HG02642 (cell line): ENCODE results near the gene ADGRD1.

Experiments
- ATAC-seq: cut with Tn5 transposase; IDR thresholded peaks from one replicate; pipeline ENCODE4 v1.9.1; 2021; ENCODE audit warnings: mild to moderate bottlenecking; ENCODE audit not compliant: unreplicated experiment, poor library complexity

Gene ADGRD1

DNA sequence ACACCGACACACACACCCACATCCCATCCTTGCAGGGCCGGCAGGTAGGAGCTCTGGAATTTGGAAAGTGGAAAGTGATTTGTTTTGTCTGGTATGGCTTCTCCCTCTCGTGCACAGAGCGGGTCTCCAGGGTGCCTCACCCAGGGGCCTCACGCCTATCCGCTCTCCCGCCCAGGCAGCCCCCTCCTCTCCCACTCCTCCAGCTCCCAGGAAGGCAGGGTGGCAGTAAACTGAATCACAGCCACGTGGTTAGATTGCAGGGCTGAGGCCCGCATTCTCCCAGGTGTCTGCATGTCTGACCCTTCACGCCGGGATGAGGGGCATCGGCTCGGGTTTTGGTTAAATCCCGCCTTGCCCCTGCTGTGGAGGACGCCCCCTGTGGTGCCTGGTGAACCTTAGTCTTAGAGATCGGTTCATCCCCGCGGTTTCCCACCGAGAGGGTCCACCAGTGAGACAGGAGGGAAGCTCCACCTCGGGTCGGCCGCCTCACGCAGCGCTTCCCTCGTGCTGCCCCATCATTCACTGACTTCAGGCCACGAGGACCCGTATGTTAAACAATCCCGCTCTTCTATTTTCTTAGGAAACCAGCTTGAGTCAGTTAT lies 64.4 kb downstream of the ADGRD1 start:
- no peak for ATAC-seq

DNA sequence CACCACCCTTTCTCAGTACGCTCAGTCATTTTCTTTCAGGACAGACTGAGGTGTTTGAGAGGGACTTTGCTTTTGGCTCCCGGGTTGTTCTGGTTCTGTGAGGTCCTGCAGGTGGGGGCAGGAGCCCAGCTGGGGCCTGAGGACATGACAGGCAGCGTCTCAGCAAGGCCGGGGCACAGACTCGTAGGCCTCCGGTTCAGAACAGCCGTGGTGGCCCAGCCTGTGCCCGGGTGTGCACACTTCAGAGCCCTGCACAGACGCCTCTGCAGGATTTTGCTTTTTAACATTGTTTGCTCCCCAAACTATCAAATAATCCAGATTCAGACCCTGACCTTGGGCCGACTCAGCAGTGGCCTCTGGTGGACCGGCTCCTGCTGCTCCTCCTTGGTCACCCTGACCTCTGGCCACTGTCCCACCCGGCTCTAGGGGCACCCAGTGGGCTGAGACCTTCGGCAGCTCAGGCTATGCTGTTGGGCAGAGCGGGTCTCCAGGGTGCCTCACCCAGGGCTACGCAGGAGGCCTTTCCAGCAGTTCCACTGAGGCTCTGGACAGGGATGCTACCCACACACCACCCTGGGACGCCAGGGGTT lies 65.2 kb downstream of the ADGRD1 start:
- ATAC-seq = no peak

DNA sequence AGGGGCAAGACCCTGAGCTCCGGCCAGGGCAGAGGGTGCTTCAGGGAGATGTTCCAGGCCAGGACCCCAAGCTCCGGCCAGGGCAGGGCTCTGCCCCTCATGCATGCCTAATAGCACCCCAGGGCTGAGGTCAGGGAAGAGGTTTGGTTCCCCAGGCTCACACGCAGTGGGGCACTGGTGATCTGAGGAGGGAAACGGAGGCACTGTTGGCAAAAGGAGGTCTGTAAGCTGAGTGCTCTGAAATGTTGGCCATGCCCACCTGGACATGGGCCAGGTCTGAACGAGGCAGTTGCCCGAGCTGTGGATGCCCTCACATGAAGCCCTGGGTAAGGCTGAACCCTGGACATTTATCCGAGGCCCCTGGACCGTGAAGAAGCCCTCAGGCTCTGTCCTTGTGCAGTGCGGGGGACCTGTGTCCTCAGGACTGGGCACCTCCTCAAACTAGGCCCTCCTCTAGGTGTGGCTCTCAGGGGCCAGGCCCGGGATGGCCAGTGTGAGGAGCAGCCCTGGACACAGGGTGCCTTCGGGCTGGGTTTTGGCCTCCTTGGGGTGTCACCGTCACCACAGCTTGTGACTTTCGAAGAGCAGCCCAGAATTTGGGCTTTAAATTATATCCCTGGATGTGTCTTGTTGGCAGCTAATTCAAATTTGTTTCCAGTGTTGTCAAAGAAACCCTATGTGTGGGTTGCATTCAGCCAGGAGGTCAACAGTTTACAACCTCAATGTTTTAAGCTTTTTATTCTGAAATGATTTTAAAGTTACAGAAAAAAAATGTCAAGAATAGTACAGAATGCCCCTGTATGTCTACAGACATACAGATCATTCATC lies 66.8 kb downstream of the ADGRD1 start:
- no peak for ATAC-seq

DNA sequence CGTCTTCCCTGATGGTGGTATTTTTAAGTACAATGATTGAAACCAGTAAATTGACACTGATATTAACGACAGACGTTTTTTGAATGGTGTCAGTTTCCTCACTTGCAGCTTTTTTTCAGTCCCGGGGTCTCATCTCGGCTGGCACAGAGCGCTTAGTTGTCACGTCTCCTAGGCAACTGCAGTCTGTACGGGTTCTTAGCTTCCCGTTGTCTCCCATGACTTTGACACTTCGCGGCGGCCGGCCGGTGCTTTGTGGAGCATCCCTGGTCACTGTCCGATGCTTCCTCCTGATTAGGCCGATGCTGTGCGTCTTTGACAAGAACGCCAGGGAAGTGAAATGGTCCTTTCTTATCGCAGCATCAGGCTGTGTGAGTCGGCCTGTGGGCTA lies 67.4 kb downstream of the ADGRD1 start:
- no peak for ATAC-seq

DNA sequence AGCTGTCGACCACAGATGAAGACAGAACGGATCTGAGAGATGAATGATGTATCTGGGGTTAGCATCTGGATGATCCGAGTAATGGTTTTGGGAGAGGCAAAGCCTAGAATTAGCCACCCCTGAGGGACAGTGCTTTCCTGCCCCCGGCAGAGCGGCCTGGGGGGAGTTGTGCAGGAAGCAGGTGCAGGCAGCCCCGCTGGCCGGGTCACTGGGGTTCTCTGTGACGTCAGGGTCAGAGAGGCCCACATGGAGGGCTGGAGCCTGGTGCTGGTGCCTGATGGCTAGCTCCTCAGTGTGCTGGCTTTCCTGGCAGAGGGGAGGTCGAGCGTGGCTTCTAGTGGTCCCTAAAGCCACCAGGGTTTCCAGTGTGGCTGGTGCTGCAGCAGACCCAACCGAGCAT lies 70.3 kb downstream of the ADGRD1 start:
- ATAC-seq = no peak

- ATAC-seq = no peak
These were observed 71.0 kb downstream of the ADGRD1 start for GRCh38 chr12:131024721-131025120.

DNA sequence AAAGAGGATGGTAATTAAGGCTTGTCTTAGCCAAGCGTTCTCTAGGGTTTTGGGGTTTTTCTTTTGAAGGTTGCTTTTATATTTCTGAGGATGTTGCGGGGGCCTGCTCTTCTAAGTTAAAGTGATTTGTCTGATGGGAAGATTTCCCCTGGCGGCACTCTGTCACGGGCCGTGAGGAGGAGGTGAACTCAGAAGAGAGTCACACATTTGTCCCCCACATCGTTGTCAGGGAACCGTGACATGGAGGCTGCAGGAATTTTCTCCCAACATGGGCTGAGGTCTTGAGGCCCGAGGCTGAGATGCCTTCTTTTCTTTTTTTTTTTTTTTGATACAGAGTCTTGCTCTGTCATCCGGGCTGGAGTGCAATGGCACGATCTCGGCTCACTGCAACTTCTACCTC lies 71.5 kb downstream of the ADGRD1 start:
- ATAC-seq = no peak

DNA sequence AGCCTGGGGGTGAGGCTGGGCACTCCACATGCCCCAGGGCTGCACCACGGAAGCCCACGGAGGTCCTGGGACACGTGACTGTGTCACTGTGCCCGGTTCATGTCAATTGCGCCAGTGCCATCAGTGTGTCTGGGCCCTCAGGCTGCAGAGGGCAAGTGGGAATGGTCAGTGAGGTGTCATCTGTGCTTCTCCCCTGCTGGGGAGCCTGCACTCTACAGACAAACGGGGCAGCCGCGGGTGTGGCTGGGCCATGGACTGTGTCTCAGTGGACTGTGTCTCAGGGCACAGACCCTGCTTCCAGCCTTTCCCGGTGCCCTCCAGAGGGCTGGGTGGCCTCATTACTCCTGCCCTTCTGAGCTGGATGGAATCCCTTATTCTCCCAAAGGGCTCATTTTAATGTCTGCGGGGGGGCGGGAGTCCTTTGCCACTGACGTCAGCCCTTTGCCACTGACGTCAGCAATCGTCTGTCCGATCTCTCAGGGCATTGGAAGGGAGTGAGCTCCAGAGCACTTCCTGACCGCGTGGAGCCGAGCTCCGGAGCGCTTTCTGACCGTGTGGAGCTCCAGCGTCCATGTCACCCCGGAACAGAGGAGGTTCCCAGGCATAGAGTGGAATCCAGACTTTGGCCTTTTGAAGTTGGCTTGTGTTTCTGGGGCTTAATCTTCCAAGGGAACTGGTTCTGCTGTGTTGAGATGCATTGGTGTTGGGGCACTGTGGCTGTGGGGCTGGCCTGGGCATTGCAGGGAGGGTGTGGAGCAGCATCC lies 72.4 kb downstream of the ADGRD1 start:
- ATAC-seq = no peak

GRCh38 chr12:131026754-131027153 lies 73.0 kb downstream of the ADGRD1 start:
- ATAC-seq = no peak

DNA sequence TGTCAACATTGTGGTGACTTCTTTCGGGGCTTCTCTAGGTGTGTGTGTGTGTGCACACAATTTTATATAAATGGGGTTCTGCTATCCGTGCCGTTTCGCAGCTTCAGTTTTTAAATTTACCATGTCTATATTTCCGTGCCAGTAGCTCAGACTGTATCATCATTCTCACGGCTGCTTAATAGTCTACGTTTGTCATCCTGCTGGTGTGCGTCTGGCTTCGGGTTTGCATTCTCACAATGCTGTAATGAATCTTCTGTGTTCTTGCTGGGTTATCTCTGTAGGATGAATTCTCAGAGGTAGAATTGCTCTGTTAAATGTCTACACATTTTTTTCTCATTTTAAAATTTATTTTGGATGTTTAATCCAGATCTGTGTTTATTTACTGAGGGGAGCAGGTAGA lies 73.6 kb downstream of the ADGRD1 start:
- ATAC-seq = no peak

DNA sequence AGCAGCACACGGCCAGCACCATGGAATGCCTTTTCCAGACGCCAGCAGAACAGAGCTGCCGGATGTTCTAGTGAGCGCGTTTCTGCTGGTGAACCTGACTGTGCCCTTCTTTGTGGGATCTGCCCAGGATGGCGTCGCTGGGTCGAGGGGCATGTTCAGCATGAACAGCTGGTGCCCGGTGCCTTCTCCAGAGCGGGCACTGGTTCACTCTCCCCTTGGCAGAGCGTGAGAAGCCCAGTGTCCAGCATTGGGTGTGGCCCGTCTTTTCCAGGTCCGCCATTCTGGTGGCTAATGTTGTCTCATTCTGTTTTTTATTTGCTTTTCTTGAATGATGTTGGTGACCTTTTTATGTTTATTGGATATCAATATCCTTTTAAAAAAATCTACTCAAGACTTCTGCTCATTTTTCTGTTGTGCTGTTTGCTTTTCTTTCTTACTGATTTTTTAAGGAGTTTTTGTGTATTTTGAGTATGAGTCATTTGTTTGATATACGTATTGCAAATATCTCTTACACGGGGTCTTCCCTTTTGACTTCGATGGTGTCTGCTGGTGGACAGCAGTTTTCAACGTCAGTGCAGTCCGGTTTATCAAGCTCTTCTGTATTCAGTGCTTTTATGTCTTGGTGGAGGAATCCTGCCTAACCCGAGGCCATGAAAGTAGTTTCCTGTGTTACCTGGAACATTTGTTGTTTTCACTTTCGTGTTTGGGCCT lies 74.3 kb downstream of the ADGRD1 start:
- ATAC-seq = no peak

DNA sequence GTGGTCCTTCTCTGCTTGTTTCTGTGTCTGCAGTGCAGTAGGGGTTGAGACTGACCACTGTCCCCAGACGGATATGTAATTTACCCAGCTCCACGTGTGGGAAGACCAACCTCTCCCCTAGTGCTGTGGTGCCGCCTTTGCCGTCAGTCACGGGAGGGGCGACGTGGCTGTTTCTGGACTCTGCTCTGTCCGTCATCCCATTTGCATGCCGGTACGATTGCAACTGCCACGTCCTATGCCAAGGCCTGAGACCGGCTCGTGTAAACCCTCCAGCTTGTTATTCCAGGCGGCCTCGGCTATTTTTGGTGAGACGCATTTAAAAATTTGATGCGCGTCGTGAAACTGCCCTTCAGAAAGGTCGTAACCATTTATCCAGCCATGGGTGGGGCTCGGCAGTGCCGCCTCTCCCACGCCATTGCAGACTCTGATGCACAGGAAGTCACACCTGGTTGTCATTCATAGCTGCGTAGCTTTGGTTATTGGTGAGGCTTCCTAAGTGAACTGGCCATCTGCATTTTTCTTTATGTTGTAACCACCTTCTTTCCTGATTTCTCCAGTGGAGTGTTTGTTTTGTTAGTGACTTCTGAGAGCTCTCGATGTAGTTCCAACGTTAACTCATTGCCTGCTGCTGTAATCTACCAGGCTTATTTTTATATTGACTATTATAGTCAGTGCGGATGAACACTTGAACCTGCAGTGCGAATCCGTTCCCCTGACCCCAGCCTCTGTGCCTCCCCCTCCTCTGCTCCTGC lies 75.1 kb downstream of the ADGRD1 start:
- no peak for ATAC-seq

GRCh38 chr12:131030472-131031328 lies 77.0 kb downstream of the ADGRD1 start:
- ATAC-seq = no peak

GRCh38 chr12:131032082-131032750 lies 78.5 kb downstream of the ADGRD1 start:
- ATAC-seq = no peak

DNA sequence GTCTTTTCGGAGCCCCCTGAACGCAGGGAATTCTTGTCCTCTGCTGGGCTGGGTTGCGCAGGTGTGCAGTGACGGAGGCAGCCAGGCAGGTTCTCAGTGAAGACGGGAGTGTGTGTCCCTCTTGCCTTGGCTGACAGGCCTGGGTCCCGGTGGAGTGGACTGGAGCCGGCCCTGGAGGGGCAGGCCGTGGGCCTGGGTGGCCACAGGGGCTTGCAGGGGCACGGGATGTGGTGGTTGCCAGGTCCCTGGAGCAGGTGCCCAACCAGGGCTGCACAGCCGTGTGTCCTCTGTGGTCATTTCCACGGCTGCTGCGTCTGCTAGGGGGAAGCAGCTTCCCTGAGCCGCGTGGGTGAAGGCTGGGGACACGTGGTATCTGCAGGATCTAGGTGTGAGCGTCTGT lies 79.8 kb downstream of the ADGRD1 start:
- ATAC-seq = no peak

DNA sequence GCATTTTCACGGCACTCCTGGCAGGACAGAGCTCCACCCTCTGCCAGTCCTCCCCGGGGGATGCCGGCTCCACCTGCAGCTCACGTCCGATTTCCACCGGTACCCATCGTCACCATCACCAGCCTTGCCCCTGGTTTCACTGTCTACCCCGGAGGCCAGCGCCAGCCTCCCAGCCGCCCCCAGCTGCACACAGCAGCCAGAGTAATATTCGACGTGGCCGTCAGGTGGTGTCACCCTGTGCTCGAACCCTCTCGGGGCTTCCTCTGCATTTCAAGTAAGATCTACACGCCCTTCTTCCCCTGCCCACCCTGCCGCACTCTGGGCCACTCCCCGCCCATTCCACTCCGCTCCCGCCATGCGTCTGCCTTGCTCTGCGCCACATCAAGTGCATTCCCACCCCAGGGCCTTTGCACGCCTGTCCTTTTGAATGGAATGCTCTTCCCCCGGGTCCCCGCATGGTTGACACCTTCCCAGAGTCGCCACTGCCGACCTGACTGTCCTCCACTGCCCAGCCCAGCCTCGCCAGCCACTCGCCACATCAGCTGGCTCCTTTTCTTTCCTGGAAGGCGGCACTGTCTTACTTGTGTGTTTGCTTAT lies 80.3 kb downstream of the ADGRD1 start:
- no peak for ATAC-seq

DNA sequence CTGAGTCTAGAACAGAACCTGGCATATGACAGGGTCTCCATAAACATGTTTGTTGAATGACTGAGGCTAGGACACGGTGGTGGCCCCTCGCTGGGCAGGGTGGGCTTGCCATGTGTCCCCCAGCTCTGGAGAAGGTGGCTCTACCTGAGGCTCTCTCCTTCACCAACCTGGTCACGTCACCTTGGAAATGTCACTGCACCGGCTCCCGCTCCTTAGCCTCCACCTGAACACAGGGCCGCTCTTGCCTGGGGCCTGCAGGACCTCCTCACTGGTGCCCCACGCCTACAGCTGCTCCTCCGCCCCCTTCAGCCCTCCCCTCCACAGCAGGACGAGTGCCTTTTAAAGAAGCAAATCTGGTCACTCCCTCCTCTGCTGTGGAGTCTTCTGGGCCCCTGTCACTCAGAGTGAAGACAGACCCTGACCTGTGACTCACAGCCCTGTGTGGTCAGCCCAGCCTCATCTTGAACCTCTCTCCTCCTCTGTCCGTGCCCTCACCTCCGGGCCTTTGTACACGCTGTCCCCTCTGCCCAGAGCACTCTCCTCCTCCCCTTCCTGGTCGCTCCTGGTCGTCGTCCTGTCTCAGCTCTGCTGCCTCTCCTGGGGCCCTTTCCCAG lies 81.0 kb downstream of the ADGRD1 start:
- ATAC-seq = no peak
